ENCODE measurements around the gene ELMO1.

ELMO1 gene

DNA sequence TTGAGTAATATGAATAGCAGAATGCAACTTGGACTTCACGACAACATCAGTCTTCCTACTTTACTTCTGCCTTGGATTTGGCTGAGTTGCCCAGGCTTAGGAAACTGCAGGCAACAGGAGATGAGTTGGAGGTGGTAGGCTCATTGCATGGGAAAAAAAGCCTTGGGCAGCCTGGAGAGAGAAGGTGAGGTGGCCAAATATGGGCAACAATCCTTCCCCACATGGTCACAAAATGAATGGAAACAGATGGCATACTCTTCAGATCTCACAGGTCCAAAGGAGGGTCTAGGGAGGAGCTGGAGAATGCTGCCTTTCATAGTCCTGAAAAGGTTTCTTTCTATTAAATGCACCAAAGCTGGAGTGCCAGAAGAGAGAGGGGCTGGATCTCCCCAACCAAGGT lies 595.7 kb downstream of the ELMO1 start:
- no CpG with 5 or more reads among the region's 1 CpG for WGBS (ENCODE audit: extremely low coverage, insufficient coverage, low lambda C conversion rate)
- Histone ChIP-seq H2BK15ac (replicated peaks; ENCODE audit: low read depth) (no peak overlapping the region), H2BK5ac (ENCODE audit: low read length) (no peak overlapping the region), H4K8ac (ENCODE audit: low read depth, low read length) (no peak overlapping the region), H3K4me2 (ENCODE audit: low read length) (no peak overlapping the region), H2BK120ac (ENCODE audit: low read depth, low read length) (no peak overlapping the region), H3K23ac (ENCODE audit: low read length) (no peak overlapping the region), H3K56ac (ENCODE audit: low read length) (no peak overlapping the region), H3K4ac (ENCODE audit: low read depth, low read length) (no peak overlapping the region), H2AK5ac (ENCODE audit: low read length) (no peak overlapping the region), H3K4me1 (ENCODE audit: control insufficient read depth, low read depth, low read length) (no peaks in the 10 kb centered on the region), H3K36me3 (ENCODE audit: control insufficient read depth, insufficient read depth, low read length) (no peaks in the 10 kb centered on the region), H3K18ac (ENCODE audit: low read length) (no peak overlapping the region), H3K9ac (ENCODE audit: low read length) (no peak overlapping the region), H3K4me3 (ENCODE audit: low read length) (no peak overlapping the region), H3K79me2 (ENCODE audit: control insufficient read depth, insufficient read depth, low read length) (no peaks in the 10 kb centered on the region), H4K5ac (ENCODE audit: low read length) (no peak overlapping the region), H3K27ac (ENCODE audit: low read depth, low read length) (no peak overlapping the region), H3K27me3 (ENCODE audit: insufficient read depth, low read length, poor library complexity) (no peaks in the 10 kb centered on the region), H3K79me1 (ENCODE audit: low read length) (no peaks in the 10 kb centered on the region)
- DNase-seq: no peak

DNA sequence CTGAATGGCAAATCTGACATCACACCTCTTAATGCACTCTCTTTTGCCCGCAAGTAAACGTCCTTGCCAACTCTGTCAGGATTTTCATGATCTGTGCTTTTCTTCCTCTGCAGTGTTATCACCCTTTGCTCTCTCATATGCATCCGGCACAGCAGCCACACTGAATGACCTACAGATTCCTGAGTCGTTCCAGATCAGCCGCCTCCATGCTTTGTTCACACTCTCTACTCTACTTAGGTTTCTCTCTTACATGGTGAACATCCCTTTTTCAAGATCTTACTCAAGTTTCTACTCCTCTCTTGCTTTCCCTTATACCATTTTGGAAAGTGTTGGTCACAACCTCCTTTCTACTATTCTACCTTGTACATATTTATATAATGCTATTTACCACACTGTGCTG lies 596.6 kb downstream of the ELMO1 start:
- no peak overlapping the region for H3K27ac ChIP-seq (ENCODE audit: low read depth, low read length)
- H2AK5ac ChIP-seq (ENCODE audit: low read length): no peak overlapping the region
- H3K23ac ChIP-seq (ENCODE audit: low read length): no peak overlapping the region
- H2BK5ac ChIP-seq (ENCODE audit: low read length): no peak overlapping the region
- no CpG with 5 or more reads among the region's 5 CpGs for WGBS (ENCODE audit: extremely low coverage, insufficient coverage, low lambda C conversion rate)
- H3K56ac ChIP-seq (ENCODE audit: low read length): no peak overlapping the region
- no peaks in the 10 kb centered on the region for H3K79me2 ChIP-seq (ENCODE audit: control insufficient read depth, insufficient read depth, low read length)
- H4K5ac ChIP-seq (ENCODE audit: low read length): no peak overlapping the region
- H3K4me3 ChIP-seq (ENCODE audit: low read length): no peak overlapping the region
- H3K27me3 ChIP-seq (ENCODE audit: insufficient read depth, low read length, poor library complexity): no peaks in the 10 kb centered on the region
- H3K4me2 ChIP-seq (ENCODE audit: low read length): no peak overlapping the region
- H3K4me1 ChIP-seq (ENCODE audit: control insufficient read depth, low read depth, low read length): no peaks in the 10 kb centered on the region
- H2BK120ac ChIP-seq (ENCODE audit: low read depth, low read length): no peak overlapping the region
- H2BK15ac ChIP-seq (replicated peaks; ENCODE audit: low read depth): no peak overlapping the region
- no peaks in the 10 kb centered on the region for H3K79me1 ChIP-seq (ENCODE audit: low read length)
- no peak overlapping the region for H3K18ac ChIP-seq (ENCODE audit: low read length)
- H3K4ac ChIP-seq (ENCODE audit: low read depth, low read length): no peak overlapping the region
- DNase-seq: no peak
- no peaks in the 10 kb centered on the region for H3K36me3 ChIP-seq (ENCODE audit: control insufficient read depth, insufficient read depth, low read length)
- H4K8ac ChIP-seq (ENCODE audit: low read depth, low read length): no peak overlapping the region
- H3K9ac ChIP-seq (ENCODE audit: low read length): no peak overlapping the region

DNA sequence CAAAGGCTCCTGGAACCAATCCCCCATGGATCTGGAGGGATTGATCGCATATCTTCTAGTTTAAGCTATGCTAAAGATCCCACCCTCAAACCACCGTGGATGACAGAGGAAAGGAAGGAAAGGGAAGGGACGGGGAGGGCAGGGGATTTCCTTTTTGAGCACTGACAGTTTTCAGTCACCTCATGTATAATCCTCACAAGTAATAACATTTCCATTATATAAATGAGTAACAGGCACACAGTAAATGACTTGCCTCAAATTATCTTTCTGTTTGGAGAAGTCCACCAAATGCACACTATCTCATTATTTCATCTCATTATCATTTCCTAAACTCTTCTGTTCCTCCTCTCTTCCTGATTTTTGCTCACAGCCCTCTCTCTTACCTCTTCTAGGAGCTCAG lies 597.3 kb downstream of the ELMO1 start:
- Histone ChIP-seq H3K4me1 (ENCODE audit: control insufficient read depth, low read depth, low read length) (no peaks in the 10 kb centered on the region), H3K4me3 (ENCODE audit: low read length) (no peak overlapping the region), H2BK120ac (ENCODE audit: low read depth, low read length) (no peak overlapping the region), H2BK5ac (ENCODE audit: low read length) (no peak overlapping the region), H4K8ac (ENCODE audit: low read depth, low read length) (no peak overlapping the region), H2BK15ac (replicated peaks; ENCODE audit: low read depth) (no peak overlapping the region), H3K36me3 (ENCODE audit: control insufficient read depth, insufficient read depth, low read length) (no peaks in the 10 kb centered on the region), H3K9ac (ENCODE audit: low read length) (no peak overlapping the region), H4K5ac (ENCODE audit: low read length) (no peak overlapping the region), H3K23ac (ENCODE audit: low read length) (no peak overlapping the region), H3K56ac (ENCODE audit: low read length) (no peak overlapping the region), H3K27me3 (ENCODE audit: insufficient read depth, low read length, poor library complexity) (no peaks in the 10 kb centered on the region), H3K27ac (ENCODE audit: low read depth, low read length) (no peak overlapping the region), H2AK5ac (ENCODE audit: low read length) (no peak overlapping the region), H3K4ac (ENCODE audit: low read depth, low read length) (no peak overlapping the region), H3K4me2 (ENCODE audit: low read length) (no peak overlapping the region), H3K79me1 (ENCODE audit: low read length) (no peaks in the 10 kb centered on the region), H3K18ac (ENCODE audit: low read length) (no peak overlapping the region), H3K79me2 (ENCODE audit: control insufficient read depth, insufficient read depth, low read length) (no peaks in the 10 kb centered on the region)
- no CpG with 5 or more reads among the region's 3 CpGs for WGBS (ENCODE audit: extremely low coverage, insufficient coverage, low lambda C conversion rate)
- no peak for DNase-seq

DNA sequence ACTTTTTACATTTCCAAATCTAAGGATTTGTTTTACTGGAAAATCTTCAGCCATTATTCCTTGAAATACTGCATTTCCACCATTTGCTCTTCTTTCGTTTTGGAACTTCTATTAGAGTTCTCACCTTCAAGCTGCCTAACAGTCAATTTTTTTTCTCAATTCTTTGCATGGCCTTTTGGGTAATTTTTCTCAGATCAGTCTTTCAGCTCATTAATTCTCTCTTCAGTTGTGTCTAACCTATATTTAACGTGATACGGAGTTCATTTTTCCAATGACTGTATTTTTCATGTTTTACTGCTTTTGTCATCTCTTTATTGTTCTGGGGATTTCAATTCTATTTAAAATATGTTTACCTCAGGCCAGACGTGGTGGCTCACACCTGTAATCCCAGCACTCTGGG lies 600.7 kb downstream of the ELMO1 start:
- no peak overlapping the region for H2BK5ac ChIP-seq (ENCODE audit: low read length)
- no peak overlapping the region for H2BK120ac ChIP-seq (ENCODE audit: low read depth, low read length)
- H3K4me3 ChIP-seq (ENCODE audit: low read length): no peak overlapping the region
- no peaks in the 10 kb centered on the region for H3K79me1 ChIP-seq (ENCODE audit: low read length)
- H3K4me2 ChIP-seq (ENCODE audit: low read length): no peak overlapping the region
- H3K36me3 ChIP-seq (ENCODE audit: control insufficient read depth, insufficient read depth, low read length): no peaks in the 10 kb centered on the region
- WGBS (ENCODE audit: extremely low coverage, insufficient coverage, low lambda C conversion rate): no CpG with 5 or more reads among the region's 4 CpGs
- no peak overlapping the region for H2BK15ac ChIP-seq (replicated peaks; ENCODE audit: low read depth)
- no peaks in the 10 kb centered on the region for H3K27me3 ChIP-seq (ENCODE audit: insufficient read depth, low read length, poor library complexity)
- H3K56ac ChIP-seq (ENCODE audit: low read length): no peak overlapping the region
- H3K27ac ChIP-seq (ENCODE audit: low read depth, low read length): no peak overlapping the region
- no peak overlapping the region for H2AK5ac ChIP-seq (ENCODE audit: low read length)
- no peak overlapping the region for H3K23ac ChIP-seq (ENCODE audit: low read length)
- no peaks in the 10 kb centered on the region for H3K4me1 ChIP-seq (ENCODE audit: control insufficient read depth, low read depth, low read length)
- DNase-seq: no peak
- no peak overlapping the region for H4K8ac ChIP-seq (ENCODE audit: low read depth, low read length)
- H3K9ac ChIP-seq (ENCODE audit: low read length): no peak overlapping the region
- no peak overlapping the region for H4K5ac ChIP-seq (ENCODE audit: low read length)
- H3K4ac ChIP-seq (ENCODE audit: low read depth, low read length): no peak overlapping the region
- H3K18ac ChIP-seq (ENCODE audit: low read length): no peak overlapping the region
- no peaks in the 10 kb centered on the region for H3K79me2 ChIP-seq (ENCODE audit: control insufficient read depth, insufficient read depth, low read length)

DNA sequence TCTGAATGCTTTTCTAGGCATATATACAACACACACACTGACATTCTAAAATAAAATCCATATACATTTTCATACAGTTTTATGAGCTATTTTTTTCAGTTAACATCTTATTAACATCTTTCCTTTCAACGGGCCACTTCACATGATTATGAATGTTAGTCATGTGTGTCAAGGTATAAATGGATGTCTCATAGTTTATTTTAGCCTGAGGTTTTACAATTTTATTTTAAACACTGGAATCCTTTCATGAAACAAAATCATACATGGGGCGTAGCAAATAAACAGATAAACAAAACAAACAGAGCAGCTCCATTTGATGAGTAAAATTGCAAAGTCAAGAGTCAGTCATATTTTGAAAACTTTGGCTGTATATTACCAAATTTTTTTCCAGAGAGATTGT lies 604.3 kb downstream of the ELMO1 start:
- Histone ChIP-seq H3K27ac (ENCODE audit: low read depth, low read length) (no peak overlapping the region), H3K4ac (ENCODE audit: low read depth, low read length) (no peak overlapping the region), H4K5ac (ENCODE audit: low read length) (no peak overlapping the region), H2AK5ac (ENCODE audit: low read length) (no peak overlapping the region), H3K4me3 (ENCODE audit: low read length) (no peak overlapping the region), H3K79me1 (ENCODE audit: low read length) (no peaks in the 10 kb centered on the region), H3K79me2 (ENCODE audit: control insufficient read depth, insufficient read depth, low read length) (no peaks in the 10 kb centered on the region), H3K4me1 (ENCODE audit: control insufficient read depth, low read depth, low read length) (no peaks in the 10 kb centered on the region), H3K56ac (ENCODE audit: low read length) (no peak overlapping the region), H2BK15ac (replicated peaks; ENCODE audit: low read depth) (no peak overlapping the region), H3K4me2 (ENCODE audit: low read length) (no peak overlapping the region), H3K18ac (ENCODE audit: low read length) (no peak overlapping the region), H3K27me3 (ENCODE audit: insufficient read depth, low read length, poor library complexity) (no peaks in the 10 kb centered on the region), H2BK5ac (ENCODE audit: low read length) (no peak overlapping the region), H3K23ac (ENCODE audit: low read length) (no peak overlapping the region), H2BK120ac (ENCODE audit: low read depth, low read length) (no peak overlapping the region), H4K8ac (ENCODE audit: low read depth, low read length) (no peak overlapping the region), H3K36me3 (ENCODE audit: control insufficient read depth, insufficient read depth, low read length) (no peaks in the 10 kb centered on the region), H3K9ac (ENCODE audit: low read length) (no peak overlapping the region)
- DNase-seq: no peak
- no CpG with 5 or more reads among the region's 2 CpGs for WGBS (ENCODE audit: extremely low coverage, insufficient coverage, low lambda C conversion rate)

DNA sequence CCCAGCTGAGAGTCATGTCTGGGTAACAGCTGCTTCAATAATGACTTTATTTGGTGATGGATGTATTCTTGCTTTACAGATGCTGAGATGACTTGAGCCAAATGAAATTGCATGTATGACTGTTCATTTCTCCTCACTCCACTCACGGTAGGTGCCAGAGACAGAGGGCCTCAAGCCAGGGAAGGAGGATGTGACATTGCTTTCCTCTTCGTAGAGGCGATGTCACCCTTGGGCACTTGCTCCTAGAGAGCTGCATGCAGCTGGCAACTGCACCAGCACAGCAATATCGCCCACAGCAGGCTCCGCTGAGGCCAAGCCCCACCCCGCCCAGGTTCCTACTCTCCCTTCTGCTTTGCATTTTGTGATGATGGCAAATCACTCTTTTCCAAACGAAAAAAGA lies 607.8 kb downstream of the ELMO1 start:
- no peak overlapping the region for H3K4me3 ChIP-seq (ENCODE audit: low read length)
- H4K8ac ChIP-seq (ENCODE audit: low read depth, low read length): no peak overlapping the region
- no peaks in the 10 kb centered on the region for H3K79me1 ChIP-seq (ENCODE audit: low read length)
- H3K27me3 ChIP-seq (ENCODE audit: insufficient read depth, low read length, poor library complexity): no peaks in the 10 kb centered on the region
- H2BK5ac ChIP-seq (ENCODE audit: low read length): no peak overlapping the region
- no peak overlapping the region for H3K27ac ChIP-seq (ENCODE audit: low read depth, low read length)
- no peak overlapping the region for H2BK120ac ChIP-seq (ENCODE audit: low read depth, low read length)
- no peaks in the 10 kb centered on the region for H3K36me3 ChIP-seq (ENCODE audit: control insufficient read depth, insufficient read depth, low read length)
- H2BK15ac ChIP-seq (replicated peaks; ENCODE audit: low read depth): no peak overlapping the region
- no CpG with 5 or more reads among the region's 7 CpGs for WGBS (ENCODE audit: extremely low coverage, insufficient coverage, low lambda C conversion rate)
- DNase-seq: no peak
- H3K4me1 ChIP-seq (ENCODE audit: control insufficient read depth, low read depth, low read length): no peaks in the 10 kb centered on the region
- no peak overlapping the region for H3K9ac ChIP-seq (ENCODE audit: low read length)
- H3K56ac ChIP-seq (ENCODE audit: low read length): no peak overlapping the region
- no peaks in the 10 kb centered on the region for H3K79me2 ChIP-seq (ENCODE audit: control insufficient read depth, insufficient read depth, low read length)
- no peak overlapping the region for H3K18ac ChIP-seq (ENCODE audit: low read length)
- no peak overlapping the region for H4K5ac ChIP-seq (ENCODE audit: low read length)
- no peak overlapping the region for H3K4me2 ChIP-seq (ENCODE audit: low read length)
- H3K23ac ChIP-seq (ENCODE audit: low read length): no peak overlapping the region
- H2AK5ac ChIP-seq (ENCODE audit: low read length): no peak overlapping the region
- no peak overlapping the region for H3K4ac ChIP-seq (ENCODE audit: low read depth, low read length)
